GM19395 (cell line): ENCODE data around the gene BCR.

Experiments used
- ATAC-seq: cut with Tn5 transposase; IDR thresholded peaks from one replicate; pipeline ENCODE4 v1.9.1; 2021; ENCODE audit warnings: mild to moderate bottlenecking, moderate library complexity; ENCODE audit not compliant: unreplicated experiment

The BCR gene

GRCh38 chr22:23215294-23216241 is 35.3 kb downstream of the BCR start:
- ATAC-seq = no peak

- ATAC-seq = no peak
Observed at GRCh38 chr22:23216461-23217170, 36.3 kb downstream of the BCR start.

- no peak for ATAC-seq
Observed at GRCh38 chr22:23217171-23218052, 37.1 kb downstream of the BCR start.

- ATAC-seq = no peak
Observed at GRCh38 chr22:23218053-23218866, 38.0 kb downstream of the BCR start.

GRCh38 chr22:23218867-23219251 is 38.5 kb downstream of the BCR start:
- no peak for ATAC-seq

GRCh38 chr22:23219317-23219716 is 39.0 kb downstream of the BCR start:
- no peak for ATAC-seq

- ATAC-seq = no peak
Observed at GRCh38 chr22:23219822-23220484, 39.6 kb downstream of the BCR start.

GRCh38 chr22:23220485-23221350 is 40.4 kb downstream of the BCR start:
- no peak for ATAC-seq

- ATAC-seq = no peak
Observed at GRCh38 chr22:23221351-23221804, 41.1 kb downstream of the BCR start.

GRCh38 chr22:23222033-23222792 is 41.9 kb downstream of the BCR start:
- no peak for ATAC-seq

- ATAC-seq = no peak
Observed at GRCh38 chr22:23222793-23223568, 42.7 kb downstream of the BCR start.

- no peak for ATAC-seq
Observed at GRCh38 chr22:23223569-23224317, 43.4 kb downstream of the BCR start.

- no peak for ATAC-seq
Observed at GRCh38 chr22:23224846-23225245, 44.5 kb downstream of the BCR start.

- no peak for ATAC-seq
Observed at GRCh38 chr22:23225337-23225723, 45.0 kb downstream of the BCR start.

GRCh38 chr22:23225724-23226496 is 45.6 kb downstream of the BCR start:
- no peak for ATAC-seq

- ATAC-seq = no peak
Observed at GRCh38 chr22:23226497-23226850, 46.2 kb downstream of the BCR start.
